Hepatocyte (in vitro differentiated cells): ENCODE results near the gene ERVW-1. TPM values are rescaled to one million over a fixed set of nuclear protein-coding genes. Genes with fewer than 3 reads are reported as not detected.

Experiments used
- DNase-seq: peaks from one replicate; pipeline ENCODE4 v3.0.0-alpha.2; 2016; ENCODE audit warnings: low spot score
- H2AFZ ChIP-seq: fragments of 200-600 bp; sonication (generic); 2 replicates; pipeline ENCODE4 v1.6.0; 2016; ENCODE audit warnings: antibody characterized with exemption, mild to moderate bottlenecking
- H3K27ac ChIP-seq: fragments of 200-600 bp; sonication (generic); 2 replicates; pipeline ENCODE4 v1.5.1; 2016; ENCODE audit warnings: mild to moderate bottlenecking
- H3K27me3 ChIP-seq: fragments of 200-600 bp; sonication (generic); 2 replicates; pipeline ENCODE4 v1.6.1; 2016
- H3K36me3 ChIP-seq: fragments of 200-600 bp; sonication (generic); replicated peaks from 2 replicates; pipeline ENCODE4 v1.5.1; 2016; ENCODE audit warnings: low read depth; ENCODE audit not compliant: insufficient read depth
- H3K4me1 ChIP-seq: fragments of 200-600 bp; sonication (generic); 2 replicates; pipeline ENCODE4 v1.5.1; 2016; ENCODE audit warnings: mild to moderate bottlenecking, moderate library complexity; ENCODE audit not compliant: insufficient read depth
- H3K4me2 ChIP-seq: fragments of 200-600 bp; sonication (generic); 2 replicates; pipeline ENCODE4 v1.6.0; 2016
- H3K4me3 ChIP-seq: fragments of 200-600 bp; sonication (generic); 2 replicates; pipeline ENCODE4 v1.5.1; 2016; ENCODE audit warnings: mild to moderate bottlenecking
- H3K79me2 ChIP-seq: fragments of 200-600 bp; sonication (generic); 2 replicates; pipeline ENCODE4 v1.6.0; 2017; ENCODE audit warnings: mild to moderate bottlenecking
- H3K9me2 ChIP-seq: fragments of 200-600 bp; sonication (generic); replicated peaks from 2 replicates; pipeline ENCODE4 v1.6.0; 2017; ENCODE audit warnings: mild to moderate bottlenecking; ENCODE audit not compliant: insufficient read depth
- H3K9me3 ChIP-seq: fragments of 200-600 bp; sonication (generic); 2 replicates; pipeline ENCODE4 v1.5.1; 2016; ENCODE audit warnings: low read depth, mild to moderate bottlenecking
- H4K20me1 ChIP-seq: fragments of 200-600 bp; sonication (generic); 2 replicates; pipeline ENCODE4 v1.6.0; 2016; ENCODE audit warnings: mild to moderate bottlenecking; ENCODE audit not compliant: insufficient read depth, poor library complexity, severe bottlenecking
- EZH2 ChIP-seq: fragments of 200-600 bp; sonication (generic); IDR thresholded peaks from 2 replicates; pipeline ENCODE4 v1.6.1; 2016; ENCODE audit warnings: antibody characterized with exemption, mild to moderate bottlenecking, borderline replicate concordance
- EZH2phosphoT487 ChIP-seq: fragments of 200-600 bp; sonication (generic); IDR thresholded peaks from one replicate; pipeline ENCODE4 v1.6.1; 2018; ENCODE audit warnings: antibody characterized with exemption, mild to moderate bottlenecking, low read depth, moderate library complexity; ENCODE audit not compliant: unreplicated experiment, severe bottlenecking
- WGBS: methylation state at CpG from one replicate; pipeline ENCODE4 v1.1.6; 2016; ENCODE audit warnings: low lambda C conversion rate; ENCODE audit errors: missing lambda C conversion rate; 5-methylcytosine and 5-hydroxymethylcytosine counted together
- polyA plus RNA-seq: library from polyadenylated mRNA; unstranded; fragments of >200 nt; fragmentation: Nextera tagmentation; extraction: Ambion mirVana; gene quantifications from 2 replicates; pipeline ENCODE4 v1.2.1, GENCODE V29; 2016
- total RNA-seq: library from RNA; depleted of rRNA; stranded (reverse); fragments of >200 nt; gene quantifications from 2 replicates; pipeline ENCODE4 v1.2.3, GENCODE V29; 2014
- TF ChIP-seq, protein P1 (sequence below): fragments of 200-600 bp; sonication (generic); IDR thresholded peaks from 2 replicates; pipeline ENCODE4 v1.5.1; 2016; ENCODE audit warnings: antibody characterized with exemption, mild to moderate bottlenecking; ENCODE audit not compliant: poor library complexity

ERVW-1 gene
- total and polyA plus RNA-seq, 2 experiments from 2014 or later = 0.23 to 0.37 TPM

- TF ChIP-seq EZH2phosphoT487 (no peak), EZH2 (no peak)
- TF ChIP-seq, protein P1, sequence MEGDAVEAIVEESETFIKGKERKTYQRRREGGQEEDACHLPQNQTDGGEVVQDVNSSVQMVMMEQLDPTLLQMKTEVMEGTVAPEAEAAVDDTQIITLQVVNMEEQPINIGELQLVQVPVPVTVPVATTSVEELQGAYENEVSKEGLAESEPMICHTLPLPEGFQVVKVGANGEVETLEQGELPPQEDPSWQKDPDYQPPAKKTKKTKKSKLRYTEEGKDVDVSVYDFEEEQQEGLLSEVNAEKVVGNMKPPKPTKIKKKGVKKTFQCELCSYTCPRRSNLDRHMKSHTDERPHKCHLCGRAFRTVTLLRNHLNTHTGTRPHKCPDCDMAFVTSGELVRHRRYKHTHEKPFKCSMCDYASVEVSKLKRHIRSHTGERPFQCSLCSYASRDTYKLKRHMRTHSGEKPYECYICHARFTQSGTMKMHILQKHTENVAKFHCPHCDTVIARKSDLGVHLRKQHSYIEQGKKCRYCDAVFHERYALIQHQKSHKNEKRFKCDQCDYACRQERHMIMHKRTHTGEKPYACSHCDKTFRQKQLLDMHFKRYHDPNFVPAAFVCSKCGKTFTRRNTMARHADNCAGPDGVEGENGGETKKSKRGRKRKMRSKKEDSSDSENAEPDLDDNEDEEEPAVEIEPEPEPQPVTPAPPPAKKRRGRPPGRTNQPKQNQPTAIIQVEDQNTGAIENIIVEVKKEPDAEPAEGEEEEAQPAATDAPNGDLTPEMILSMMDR = no peak
- no peak for DNase-seq
- Histone ChIP-seq H3K9me3 (no peaks in the 10 kb centered on the region), H3K27ac (no peak overlapping the region), H3K4me3 (no peak overlapping the region), H3K36me3 (no peaks in the 10 kb centered on the region), H3K9me2 (no peaks in the 10 kb centered on the region), H4K20me1 (no peaks in the 10 kb centered on the region), H3K4me1 (peaks cover 11% of the 10 kb centered on the region), H3K27me3 (no peaks in the 10 kb centered on the region), H3K79me2 (no peaks in the 10 kb centered on the region), H2AFZ (no peak overlapping the region), H3K4me2 (no peak overlapping the region)
- 75% methylated on average over 20 of the region's 20 CpGs for WGBS
Observed at GRCh38 chr7:92425311-92425947, 52.3 kb downstream of the ERVW-1 start.

DNA sequence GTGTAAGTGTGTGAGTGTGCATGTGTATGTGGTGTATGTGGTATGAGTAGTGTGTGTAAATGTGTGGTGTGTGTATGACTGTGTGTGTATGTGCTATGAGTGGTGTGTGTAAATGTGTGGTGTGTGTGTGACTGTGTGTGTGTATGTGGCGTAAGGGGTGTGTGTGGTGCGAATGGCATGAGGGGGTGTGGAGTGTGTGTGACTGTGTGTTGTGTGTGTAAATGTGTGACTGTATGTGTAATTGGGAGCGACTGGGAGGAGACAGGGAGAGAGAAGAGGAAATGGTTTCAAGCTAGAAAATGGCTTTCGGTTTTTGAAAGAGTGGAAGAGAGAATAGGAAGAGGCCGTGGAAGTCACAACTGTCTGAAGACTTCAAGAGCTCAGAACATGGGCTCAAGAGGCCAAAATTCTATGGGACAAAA, 54.0 kb downstream of the ERVW-1 start:
- 82% methylated on average over 5 of the region's 5 CpGs for WGBS
- Histone ChIP-seq H3K36me3 (no peaks in the 10 kb centered on the region), H3K9me3 (no peaks in the 10 kb centered on the region), H3K27ac (peak overlapping the region; percentile 52), H4K20me1 (no peaks in the 10 kb centered on the region), H3K79me2 (no peaks in the 10 kb centered on the region), H3K9me2 (no peaks in the 10 kb centered on the region), H2AFZ (peak overlapping the region; percentile 98), H3K27me3 (no peaks in the 10 kb centered on the region), H3K4me2 (peak overlapping the region; percentile 95), H3K4me3 (no peak overlapping the region), H3K4me1 (peaks cover 11% of the 10 kb centered on the region)
- DNase-seq = no peak
- TF ChIP-seq EZH2 (no peak), EZH2phosphoT487 (no peak)
- TF ChIP-seq, protein P1 = no peak

GRCh38 chr7:92422926-92423325, 54.8 kb downstream of the ERVW-1 start:
- 96% methylated on average over 6 of the region's 6 CpGs for WGBS
- Histone ChIP-seq H3K27ac (no peak overlapping the region), H3K36me3 (no peaks in the 10 kb centered on the region), H4K20me1 (no peaks in the 10 kb centered on the region), H2AFZ (no peak overlapping the region), H3K79me2 (no peaks in the 10 kb centered on the region), H3K9me3 (no peaks in the 10 kb centered on the region), H3K4me2 (no peak overlapping the region), H3K4me3 (no peak overlapping the region), H3K4me1 (peaks cover 11% of the 10 kb centered on the region), H3K9me2 (no peaks in the 10 kb centered on the region), H3K27me3 (no peaks in the 10 kb centered on the region)
- DNase-seq = no peak
- no peak for TF ChIP-seq EZH2phosphoT487
- TF ChIP-seq, protein P1 = no peak
- no peak for TF ChIP-seq EZH2
